Stomach (tissue), 9 donors: ENCODE results near the gene ZKSCAN7. TPM values are rescaled to one million over a fixed set of nuclear protein-coding genes. Genes with fewer than 3 reads are reported as not detected.

ENCODE experiments used
- DNase-seq, 2 donors: peaks; one replicate each; pipeline versions ENCODE4 v3.0.0 to v3.0.0-alpha.2; 2013 to 2019
- H3K27ac ChIP-seq, 5 donors: fragments of 200-600 bp in 4 of 5; sonication (generic) in 4 of 5; one replicate each; pipeline ENCODE4 v1.5.1; 2013 to 2019; ENCODE audit warnings: mild to moderate bottlenecking in 1 of 5, moderate library complexity in 1 of 5
- H3K27me3 ChIP-seq, 3 donors: fragments of 200-600 bp; sonication (generic); one replicate each; pipeline ENCODE4 v1.5.1; 2017 to 2019; ENCODE audit warnings: mixed run types in 1 of 3
- H3K36me3 ChIP-seq, 4 donors: fragments of 200-600 bp; sonication (generic); 1 replicate in 3 of 4; 2 replicates in 1 of 4; pipeline ENCODE4 v1.5.1; 2016 to 2019
- H3K4me1 ChIP-seq, 4 donors: fragments of 200-600 bp; sonication (generic); one replicate each; pipeline ENCODE4 v1.5.1; 2016 to 2019
- H3K4me3 ChIP-seq, 4 donors: fragments of 200-600 bp; sonication (generic) in 3 of 4; one replicate each; pipeline ENCODE4 v1.5.1; 2016 to 2019; ENCODE audit warnings: mild to moderate bottlenecking in 1 of 4
- H3K9me3 ChIP-seq, 4 donors: fragments of 200-600 bp; sonication (generic); one replicate each; pipeline ENCODE4 v1.5.1; 2016 to 2019
- CTCF ChIP-seq, 7 experiments: fragments of 450-650 bp in 4 of 7; fragments of 200-600 bp in 3 of 7; sonication (generic) in 3 of 7; IDR thresholded peaks; one replicate each; pipeline ENCODE4 v1.5.1; 2016 to 2019; ENCODE audit warnings: antibody characterized with exemption in 7 of 7, control low read depth in 2 of 7, mild to moderate bottlenecking in 1 of 7
- EP300 ChIP-seq: sonication (generic); formaldehyde crosslinking; IDR thresholded peaks from one replicate; pipeline ENCODE4 v1.6.1; 2017; ENCODE audit warnings: antibody characterized with exemption
- POLR2A ChIP-seq, 4 donors: fragments of 450-650 bp; IDR thresholded peaks; one replicate each; pipeline ENCODE4 v1.6.1; 2016; ENCODE audit warnings: antibody characterized with exemption in 4 of 4, control low read depth in 2 of 4, mild to moderate bottlenecking in 1 of 4, moderate library complexity in 1 of 4
- POLR2AphosphoS5 ChIP-seq, 3 donors: sonication (generic); formaldehyde crosslinking; IDR thresholded peaks; one replicate each; pipeline ENCODE4 v1.6.1; 2016; ENCODE audit warnings: antibody characterized with exemption in 3 of 3
- WGBS, 5 donors: extraction: QIAGEN DNeasy Blood & Tissue Kit in 3 of 5; methylation state at CpG; one replicate each; pipeline versions ENCODE4 v1.1.5 to v1.1.7; 2013 to 2018; 5-methylcytosine and 5-hydroxymethylcytosine counted together
- intact Hi-C: fragments of 100-400 bp; cut with DNase I; formaldehyde crosslinking; loops from one replicate; pipeline ENCODE4 v1.15.1; 2023; ENCODE audit warnings: low total_unique reads
- polyA plus RNA-seq, 3 donors: library from polyadenylated mRNA; stranded (reverse); fragments of 200-250 nt; gene quantifications; one replicate each; pipeline ENCODE4 v1.2.3, GENCODE V29; 2013
- total RNA-seq, 5 donors: library from RNA; depleted of rRNA; stranded (reverse); fragments of >200 nt; gene quantifications; one replicate each; pipeline versions ENCODE4 v1.1.0 to v1.2.3, GENCODE V29; 2014 to 2016
- donor health status: healthy with polysubstance abuse.
- donor health status: Bipolar disorder and iron deficiency.
- donor health status: healthy.

ZKSCAN7 gene
- total and polyA plus RNA-seq, 8 donors, result 0.46 to 6.2 (median 1.5) TPM; not detected in 1

- peak in 1 of 2 donors; percentile 52 for DNase-seq
- peaks cover 16 to 39% (median 22%) of the 10 kb centered on the region in 4 donors for H3K4me1 ChIP-seq
- intact Hi-C loops, result no loop called here
- 0 to 3% (median 0%) methylated on average over 6 of the region's 6 CpGs for WGBS, 5 donors
- H3K27me3 ChIP-seq, result no peaks in the 10 kb centered on the region
- H3K4me3 ChIP-seq, result peak overlapping the region; percentile 63 to 96 (median 92)
- H3K9me3 ChIP-seq, result peaks cover 0 to 6% (median 2%) of the 10 kb centered on the region in 4 donors
- no peak for TF ChIP-seq POLR2AphosphoS5 (IDR thresholded peaks at IDR 0.05)
- TF ChIP-seq CTCF (IDR thresholded peaks at IDR 0.05), result no peak
- no peak for TF ChIP-seq EP300
- TF ChIP-seq POLR2A (IDR thresholded peaks at IDR 0.05), result no peak
- peak overlapping the region; percentile 82 to 96 (median 95) for H3K27ac ChIP-seq
- H3K36me3 ChIP-seq, result peaks cover 0 to 15% (median 10%) of the 10 kb centered on the region in 4 donors
Measured at GRCh38 chr3:44510000-44510368, 45.0 kb upstream of the ZKSCAN7 start.

- DNase-seq, result no peak
- H3K9me3 ChIP-seq, result no peaks in the 10 kb centered on the region
- H3K4me3 ChIP-seq, result peak overlapping the region; percentile 63 to 96 (median 92)
- H3K4me1 ChIP-seq, result peaks cover 16 to 39% (median 22%) of the 10 kb centered on the region in 4 donors
- WGBS, 5 donors, result 27 to 37% (median 32%) methylated on average over 4 of the region's 4 CpGs
- H3K27me3 ChIP-seq, result no peaks in the 10 kb centered on the region
- intact Hi-C loops, result no loop called here
- peaks cover 0 to 12% (median 9%) of the 10 kb centered on the region in 4 donors for H3K36me3 ChIP-seq
- peak overlapping the region; percentile 82 to 96 (median 95) for H3K27ac ChIP-seq
- no peak for TF ChIP-seq POLR2AphosphoS5 (IDR thresholded peaks at IDR 0.05)
- TF ChIP-seq POLR2A (IDR thresholded peaks at IDR 0.05), result no peak
- no peak for TF ChIP-seq CTCF (IDR thresholded peaks at IDR 0.05)
- no peak for TF ChIP-seq EP300
Measured at GRCh38 chr3:44511238-44511566, 43.8 kb upstream of the ZKSCAN7 start.

GRCh38 chr3:44513513-44513912, 41.5 kb upstream of the ZKSCAN7 start:
- no peak overlapping the region for H3K27ac ChIP-seq
- 35 to 44% (median 38%) methylated on average over 3 of the region's 3 CpGs for WGBS, 5 donors
- no peak for DNase-seq
- intact Hi-C loops, result no loop called here
- H3K4me3 ChIP-seq, result no peak overlapping the region
- no peaks in the 10 kb centered on the region for H3K9me3 ChIP-seq
- peaks cover 16 to 22% (median 18%) of the 10 kb centered on the region in 4 donors for H3K4me1 ChIP-seq
- no peaks in the 10 kb centered on the region for H3K27me3 ChIP-seq
- TF ChIP-seq POLR2A (IDR thresholded peaks at IDR 0.05), result no peak
- TF ChIP-seq EP300, result no peak
- TF ChIP-seq POLR2AphosphoS5 (IDR thresholded peaks at IDR 0.05), result no peak
- no peak for TF ChIP-seq CTCF (IDR thresholded peaks at IDR 0.05)
- H3K36me3 ChIP-seq, result no peaks in the 10 kb centered on the region

GRCh38 chr3:44516230-44516629, 38.8 kb upstream of the ZKSCAN7 start:
- peaks cover 0 to 8% (median 4%) of the 10 kb centered on the region in 3 donors for H3K27me3 ChIP-seq
- H3K36me3 ChIP-seq, result no peaks in the 10 kb centered on the region
- no peak overlapping the region for H3K4me3 ChIP-seq
- intact Hi-C loops, result no loop called here
- no peaks in the 10 kb centered on the region for H3K9me3 ChIP-seq
- WGBS, 5 donors, result 65 to 74% (median 70%) methylated on average over 2 to 3 of the region's 3 CpGs
- H3K27ac ChIP-seq, result no peak overlapping the region
- peaks cover 0 to 5% (median 4%) of the 10 kb centered on the region in 4 donors for H3K4me1 ChIP-seq
- DNase-seq, result no peak
- TF ChIP-seq POLR2AphosphoS5 (IDR thresholded peaks at IDR 0.05) (no peak), EP300 (no peak)

GRCh38 chr3:44518782-44519156, 36.2 kb upstream of the ZKSCAN7 start:
- peaks cover 0 to 15% (median 4%) of the 10 kb centered on the region in 3 donors for H3K27me3 ChIP-seq
- intact Hi-C loops, result no loop called here

More at GRCh38 chr3:44518782-44519156, 36.2 kb upstream of the ZKSCAN7 start:
- no peaks in the 10 kb centered on the region for H3K36me3 ChIP-seq
- H3K4me3 ChIP-seq, result no peak overlapping the region
- no peak for TF ChIP-seq EP300
- no peak for DNase-seq
- 51 to 67% (median 63%) methylated on average over 2 of the region's 2 CpGs for WGBS, 5 donors
- no peaks in the 10 kb centered on the region for H3K9me3 ChIP-seq
- H3K27ac ChIP-seq, result no peak overlapping the region
- H3K4me1 ChIP-seq, result no peaks in the 10 kb centered on the region
